Cardiac fibroblast (primary cell): ENCODE data around the gene DNAJC5.
A peak's percentile ranks its signal among the peaks of the same experiment; 100 is the strongest.
"Not testable (repeated sequence)": the region's sequence is repeated elsewhere in the genome, so short reads cannot be mapped to it uniquely, and the experiment has no call there.

ENCODE experiments used
- DNase-seq, 2 donors: peaks; one replicate each; pipeline versions ENCODE4 v3.0.0 to v3.0.0-alpha.2; 2010; ENCODE audit warnings: low read depth in 2 of 2
- H3K4me3 ChIP-seq, 2 donors: replicated peaks in 1 of 2; 1 replicate in 1 of 2; 2 replicates in 1 of 2; pipeline ENCODE4 v1.5.1; 2011; ENCODE audit warnings: low read depth in 2 of 2, low read length in 2 of 2, mild to moderate bottlenecking in 2 of 2, moderate library complexity in 1 of 2
- TF ChIP-seq, protein P1 (sequence below): IDR thresholded peaks from one replicate; pipeline ENCODE4 v1.5.1; 2011; ENCODE audit warnings: low read depth, mild to moderate bottlenecking, low read length, inconsistent platforms

The DNAJC5 gene

DNA sequence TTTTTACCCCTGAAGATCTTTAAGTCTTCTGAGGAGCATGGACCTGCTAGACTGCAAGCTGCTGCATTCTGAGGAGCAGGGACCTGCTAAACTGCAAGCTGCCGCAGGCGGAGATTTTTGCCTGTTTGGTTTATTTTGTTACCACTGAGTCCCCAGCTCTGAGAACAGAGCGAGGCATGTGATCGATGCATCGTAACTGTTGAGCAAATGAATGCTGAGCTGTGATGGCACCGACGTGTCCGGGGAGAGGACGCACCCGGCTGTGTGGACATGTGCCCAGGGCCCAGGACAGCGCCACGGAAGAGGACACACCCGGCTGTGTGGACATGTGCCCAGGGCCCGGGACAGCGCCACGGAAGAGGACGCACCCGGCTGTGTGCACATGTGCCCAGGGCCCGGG, 24.2 kb downstream of the DNAJC5 start:
- H3K4me3 ChIP-seq: no peak overlapping the region
- TF ChIP-seq, protein P1, sequence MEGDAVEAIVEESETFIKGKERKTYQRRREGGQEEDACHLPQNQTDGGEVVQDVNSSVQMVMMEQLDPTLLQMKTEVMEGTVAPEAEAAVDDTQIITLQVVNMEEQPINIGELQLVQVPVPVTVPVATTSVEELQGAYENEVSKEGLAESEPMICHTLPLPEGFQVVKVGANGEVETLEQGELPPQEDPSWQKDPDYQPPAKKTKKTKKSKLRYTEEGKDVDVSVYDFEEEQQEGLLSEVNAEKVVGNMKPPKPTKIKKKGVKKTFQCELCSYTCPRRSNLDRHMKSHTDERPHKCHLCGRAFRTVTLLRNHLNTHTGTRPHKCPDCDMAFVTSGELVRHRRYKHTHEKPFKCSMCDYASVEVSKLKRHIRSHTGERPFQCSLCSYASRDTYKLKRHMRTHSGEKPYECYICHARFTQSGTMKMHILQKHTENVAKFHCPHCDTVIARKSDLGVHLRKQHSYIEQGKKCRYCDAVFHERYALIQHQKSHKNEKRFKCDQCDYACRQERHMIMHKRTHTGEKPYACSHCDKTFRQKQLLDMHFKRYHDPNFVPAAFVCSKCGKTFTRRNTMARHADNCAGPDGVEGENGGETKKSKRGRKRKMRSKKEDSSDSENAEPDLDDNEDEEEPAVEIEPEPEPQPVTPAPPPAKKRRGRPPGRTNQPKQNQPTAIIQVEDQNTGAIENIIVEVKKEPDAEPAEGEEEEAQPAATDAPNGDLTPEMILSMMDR: no peak
- DNase-seq: no peak

- DNase-seq: no peak
- TF ChIP-seq, protein P1: no peak
- H3K4me3 ChIP-seq: no peak overlapping the region
Measured at GRCh38 chr20:63920226-63920625, 25.3 kb downstream of the DNAJC5 start.

GRCh38 chr20:63923651-63924050, 28.7 kb downstream of the DNAJC5 start:
- H3K4me3 ChIP-seq: no peak overlapping the region
- peak in 1 of 2 donors; percentile 56 for DNase-seq
- TF ChIP-seq, protein P1: no peak

DNA sequence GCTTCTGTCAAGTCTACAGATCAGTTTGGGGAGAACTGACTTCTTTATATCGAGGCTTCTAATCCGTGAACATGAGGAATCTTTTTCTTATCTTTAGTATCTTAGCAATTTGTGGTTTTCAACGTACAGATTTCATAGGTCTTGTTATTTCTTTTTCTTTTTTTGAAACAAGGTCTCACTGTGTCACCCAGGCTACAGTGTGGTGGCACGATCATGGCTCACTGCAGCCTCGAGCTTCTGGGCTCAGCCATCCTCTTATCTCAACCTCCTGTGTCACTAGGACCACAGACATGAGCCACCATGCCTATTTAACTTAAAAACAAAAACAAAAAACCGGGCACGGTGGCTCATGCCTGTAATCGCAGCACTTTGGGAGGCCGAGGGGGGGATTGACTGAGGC, 29.3 kb downstream of the DNAJC5 start:
- DNase-seq: no peak
- TF ChIP-seq, protein P1: no peak

GRCh38 chr20:63926298-63926697, 31.4 kb downstream of the DNAJC5 start:
- TF ChIP-seq, protein P1: no peak
- no peak for DNase-seq
- H3K4me3 ChIP-seq: no peak overlapping the region

More for the DNA sequence above, 29.3 kb downstream of the DNAJC5 start:
- H3K4me3 ChIP-seq: no peak overlapping the region

DNA sequence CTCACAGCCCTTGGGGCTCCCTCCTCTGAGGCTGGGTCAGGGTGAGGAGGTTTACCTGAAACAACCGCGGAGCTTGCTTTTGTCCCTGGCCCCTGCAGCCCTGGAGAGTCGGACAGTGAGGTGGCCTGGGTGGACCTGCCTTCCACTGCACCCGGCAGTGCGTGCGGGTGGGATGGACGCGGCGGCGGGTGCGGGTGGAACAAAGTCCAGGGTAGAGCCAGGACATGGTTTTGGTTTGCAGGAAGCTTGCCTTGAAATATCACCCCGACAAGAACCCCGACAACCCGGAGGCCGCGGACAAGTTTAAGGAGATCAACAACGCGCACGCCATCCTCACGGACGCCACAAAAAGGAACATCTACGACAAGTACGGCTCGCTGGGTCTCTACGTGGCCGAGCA, 34.1 kb downstream of the DNAJC5 start:
- no peak overlapping the region for H3K4me3 ChIP-seq
- TF ChIP-seq, protein P1: no peak
- no peak for DNase-seq

- H3K4me3 ChIP-seq, DNase-seq: not testable (repeated sequence)
Measured at GRCh38 chr20:63929473-63929883, 34.6 kb downstream of the DNAJC5 start.
